ENCODE measurements around the gene SCO2.

DNA sequence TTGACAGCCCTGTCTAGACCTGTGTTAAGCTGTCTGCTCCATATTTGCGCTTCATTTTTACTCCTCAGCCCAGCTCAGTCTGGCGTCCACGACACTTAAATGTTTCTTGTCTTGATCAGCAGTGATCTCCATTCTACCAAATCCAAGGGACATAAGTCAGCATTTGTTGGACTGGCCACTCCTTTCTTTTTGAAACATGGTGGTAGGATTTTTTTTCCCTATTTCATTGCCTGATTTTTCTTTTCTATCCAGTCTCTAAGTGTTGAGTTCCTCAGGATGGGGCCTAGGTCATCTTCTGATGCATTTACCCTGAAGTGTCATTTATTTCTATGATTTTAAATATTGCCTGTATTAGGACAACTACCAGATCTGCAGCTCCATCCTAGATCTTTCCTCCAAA lies 16.5 kb downstream of the SCO2 start:
- TF ChIP-seq, protein P1, sequence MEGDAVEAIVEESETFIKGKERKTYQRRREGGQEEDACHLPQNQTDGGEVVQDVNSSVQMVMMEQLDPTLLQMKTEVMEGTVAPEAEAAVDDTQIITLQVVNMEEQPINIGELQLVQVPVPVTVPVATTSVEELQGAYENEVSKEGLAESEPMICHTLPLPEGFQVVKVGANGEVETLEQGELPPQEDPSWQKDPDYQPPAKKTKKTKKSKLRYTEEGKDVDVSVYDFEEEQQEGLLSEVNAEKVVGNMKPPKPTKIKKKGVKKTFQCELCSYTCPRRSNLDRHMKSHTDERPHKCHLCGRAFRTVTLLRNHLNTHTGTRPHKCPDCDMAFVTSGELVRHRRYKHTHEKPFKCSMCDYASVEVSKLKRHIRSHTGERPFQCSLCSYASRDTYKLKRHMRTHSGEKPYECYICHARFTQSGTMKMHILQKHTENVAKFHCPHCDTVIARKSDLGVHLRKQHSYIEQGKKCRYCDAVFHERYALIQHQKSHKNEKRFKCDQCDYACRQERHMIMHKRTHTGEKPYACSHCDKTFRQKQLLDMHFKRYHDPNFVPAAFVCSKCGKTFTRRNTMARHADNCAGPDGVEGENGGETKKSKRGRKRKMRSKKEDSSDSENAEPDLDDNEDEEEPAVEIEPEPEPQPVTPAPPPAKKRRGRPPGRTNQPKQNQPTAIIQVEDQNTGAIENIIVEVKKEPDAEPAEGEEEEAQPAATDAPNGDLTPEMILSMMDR (IDR thresholded peaks at IDR 0.05): no peak
- TF ChIP-seq POLR2A (IDR thresholded peaks at IDR 0.05): no peak
